Caki2 (cell line): ENCODE results near the gene MISFA. TPM values are rescaled to one million over a fixed set of nuclear protein-coding genes. Genes with fewer than 3 reads are reported as not detected.
A peak's percentile ranks its signal among the peaks of the same experiment; 100 is the strongest.
"Not testable (repeated sequence)": the region's sequence is repeated elsewhere in the genome, so short reads cannot be mapped to it uniquely, and the experiment has no call there.

Experiments
- DNase-seq: peaks from one replicate; pipeline ENCODE4 v3.0.0-alpha.2; 2015; ENCODE audit warnings: low read depth
- in situ Hi-C: cut with HindIII; loops from 2 replicates; pipeline ENCODE4 v1.10.0; 2016; ENCODE audit warnings: low sequenced_read_pairs, low pct_unique_long_range_greater_than_20kb, mixed read lengths
- total RNA-seq: library from RNA; depleted of rRNA; stranded (reverse); fragments of >200 nt; shearing (Covaris generic); gene quantifications from 2 replicates; pipeline ENCODE4 v1.2.3, GENCODE V29; 2014; ENCODE audit warnings: low replicate concordance

Gene MISFA
- total RNA-seq, 1 experiment from 2014 or later, result not detected

GRCh38 chr11:18614667-18615066, 15.1 kb downstream of the MISFA start:
- no peak for DNase-seq
- in situ Hi-C loops, result no loop called here

GRCh38 chr11:18615628-18616392, 16.2 kb downstream of the MISFA start:
- in situ Hi-C loops, result no loop called here
- DNase-seq, result no peak

GRCh38 chr11:18617688-18618341, 18.2 kb downstream of the MISFA start:
- in situ Hi-C loops, result no loop called here
- no peak for DNase-seq

GRCh38 chr11:18618342-18619025, 18.9 kb downstream of the MISFA start:
- in situ Hi-C loops, result no loop called here
- no peak for DNase-seq

- in situ Hi-C loops, result no loop called here
- DNase-seq, result no peak
Observed at GRCh38 chr11:18623707-18624106, 24.1 kb downstream of the MISFA start.

- in situ Hi-C loops, result no loop called here
- DNase-seq, result no peak
Observed at GRCh38 chr11:18624161-18624560, 24.6 kb downstream of the MISFA start.

- in situ Hi-C loops, result no loop called here
- DNase-seq, result no peak
Observed at GRCh38 chr11:18632841-18633240, 33.3 kb downstream of the MISFA start.

- in situ Hi-C loops, result no loop called here
Observed at GRCh38 chr11:18633256-18634139, 33.9 kb downstream of the MISFA start.

GRCh38 chr11:18634140-18635032, 34.8 kb downstream of the MISFA start, which contains the start of gene SPTY2D1:
Gene SPTY2D1, minus strand, starts transcription at chr11:18634342. Its CDS starts 85 bp downstream, at chr11:18634257.
- DNase-seq, result peak; percentile 97
- in situ Hi-C loops, result no loop called here

More at GRCh38 chr11:18633256-18634139, 33.9 kb downstream of the MISFA start:
- DNase-seq, result no peak

GRCh38 chr11:18641677-18642076, 42.1 kb downstream of the MISFA start:
- in situ Hi-C loops, result no loop called here
- DNase-seq, result no peak

- DNase-seq, in situ Hi-C loops: not testable (repeated sequence)
Observed at GRCh38 chr11:18643034-18643433, 43.4 kb downstream of the MISFA start.

GRCh38 chr11:18650353-18650752, 50.8 kb downstream of the MISFA start:
- DNase-seq, result no peak
- in situ Hi-C loops, result no loop called here

- in situ Hi-C loops, result no loop called here
- DNase-seq, result peak; percentile 75
Observed at GRCh38 chr11:18650859-18651557, 51.4 kb downstream of the MISFA start.
